GM18526 (cell line): Measurements from ENCODE around the gene DSC3.

Experiments
- POLR2A ChIP-seq: IDR thresholded peaks from 3 replicates; pipeline ENCODE4 v1.6.1; 2011; ENCODE audit not compliant: insufficient read length; ENCODE audit errors: extremely low read depth

The DSC3 gene

DNA sequence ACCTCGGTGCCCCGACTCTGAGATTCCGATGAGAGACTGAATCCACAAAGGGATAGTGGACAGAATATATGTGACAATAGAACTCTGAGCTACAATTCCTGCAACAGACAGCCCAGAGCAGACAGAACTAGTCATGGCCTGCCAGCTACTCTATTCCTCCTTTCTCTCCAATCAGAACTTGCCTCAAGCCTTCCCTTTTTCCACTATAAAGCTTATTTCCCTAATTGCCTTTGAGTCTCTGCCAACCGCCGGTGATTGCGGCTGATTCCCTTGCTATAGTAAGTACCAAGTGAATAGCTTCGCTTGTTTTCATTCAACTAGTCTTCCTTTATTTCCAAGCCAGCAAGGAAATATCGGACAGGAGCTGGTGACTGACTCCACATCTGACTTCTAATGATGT lies 96.8 kb downstream of the DSC3 start:
- no peak for TF ChIP-seq POLR2A

GRCh38 chr18:30944773-30945417 lies 97.6 kb downstream of the DSC3 start:
- no peak for TF ChIP-seq POLR2A

GRCh38 chr18:30940952-30941539 lies 101.5 kb downstream of the DSC3 start:
- no peak for TF ChIP-seq POLR2A
